Measurements from ENCODE around the gene PIPOX.

GRCh38 chr17:29014716-29015115, 28.2 kb upstream of the PIPOX start:
- TF ChIP-seq, protein P1, sequence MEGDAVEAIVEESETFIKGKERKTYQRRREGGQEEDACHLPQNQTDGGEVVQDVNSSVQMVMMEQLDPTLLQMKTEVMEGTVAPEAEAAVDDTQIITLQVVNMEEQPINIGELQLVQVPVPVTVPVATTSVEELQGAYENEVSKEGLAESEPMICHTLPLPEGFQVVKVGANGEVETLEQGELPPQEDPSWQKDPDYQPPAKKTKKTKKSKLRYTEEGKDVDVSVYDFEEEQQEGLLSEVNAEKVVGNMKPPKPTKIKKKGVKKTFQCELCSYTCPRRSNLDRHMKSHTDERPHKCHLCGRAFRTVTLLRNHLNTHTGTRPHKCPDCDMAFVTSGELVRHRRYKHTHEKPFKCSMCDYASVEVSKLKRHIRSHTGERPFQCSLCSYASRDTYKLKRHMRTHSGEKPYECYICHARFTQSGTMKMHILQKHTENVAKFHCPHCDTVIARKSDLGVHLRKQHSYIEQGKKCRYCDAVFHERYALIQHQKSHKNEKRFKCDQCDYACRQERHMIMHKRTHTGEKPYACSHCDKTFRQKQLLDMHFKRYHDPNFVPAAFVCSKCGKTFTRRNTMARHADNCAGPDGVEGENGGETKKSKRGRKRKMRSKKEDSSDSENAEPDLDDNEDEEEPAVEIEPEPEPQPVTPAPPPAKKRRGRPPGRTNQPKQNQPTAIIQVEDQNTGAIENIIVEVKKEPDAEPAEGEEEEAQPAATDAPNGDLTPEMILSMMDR (IDR thresholded peaks at IDR 0.05): no peak
- no peak for TF ChIP-seq POLR2A (IDR thresholded peaks at IDR 0.05)
